CD4-positive, CD25-positive, alpha-beta regulatory T cell (primary cell): Measurements from ENCODE around the gene ATXN2. TPM values are rescaled to one million over a fixed set of nuclear protein-coding genes. Genes with fewer than 3 reads are reported as not detected.
"Not testable (repeated sequence)": the region's sequence is repeated elsewhere in the genome, so short reads cannot be mapped to it uniquely, and the experiment has no call there.

ENCODE experiments used
- ATAC-seq, 2 donors: fragments of 150-1000 bp; cut with Tn5 transposase; one replicate each; pipeline ENCODE4 v1.10.0; 2021; ENCODE audit warnings: low read depth in 2 of 2, moderate number of reproducible peaks in 2 of 2, moderate library complexity in 1 of 2
- DNase-seq, 3 donors: peaks; one replicate each; pipeline versions ENCODE4 v3.0.0 to v3.0.0-alpha.2; 2012 to 2022; ENCODE audit warnings: mixed read lengths in 1 of 3
- H3K27ac ChIP-seq: one replicate; pipeline ENCODE4 v1.7.0; 2013; ENCODE audit warnings: mild to moderate bottlenecking, low read length; ENCODE audit not compliant: insufficient read depth, poor library complexity, severe bottlenecking
- H3K27me3 ChIP-seq: one replicate; pipeline ENCODE4 v1.7.0; 2013; ENCODE audit warnings: low read length; ENCODE audit not compliant: control insufficient read depth, insufficient read depth
- H3K36me3 ChIP-seq: one replicate; pipeline ENCODE4 v1.7.0; 2013; ENCODE audit warnings: mild to moderate bottlenecking, low read length, moderate library complexity; ENCODE audit not compliant: control insufficient read depth, insufficient read depth
- H3K4me1 ChIP-seq: 2 replicates; pipeline ENCODE4 v1.7.0; 2013; ENCODE audit warnings: mild to moderate bottlenecking, low read length; ENCODE audit not compliant: insufficient read depth, control insufficient read depth, poor library complexity, severe bottlenecking
- H3K4me3 ChIP-seq: one replicate; pipeline ENCODE4 v1.7.0; 2013; ENCODE audit warnings: low read depth, mild to moderate bottlenecking, low read length, moderate library complexity
- H3K9me3 ChIP-seq, 2 experiments: 1 replicate in 1 of 2; 2 replicates in 1 of 2; pipeline ENCODE4 v1.7.0; 2013; ENCODE audit warnings: low read length in 2 of 2, mild to moderate bottlenecking in 1 of 2, moderate library complexity in 1 of 2; ENCODE audit not compliant: control insufficient read depth in 2 of 2
- H3K27ac Mint-ChIP-seq, 3 donors: one replicate each; pipeline ENCODE4 v1.8.0; 2020 to 2022; ENCODE audit warnings: mild to moderate bottlenecking in 3 of 3, mixed read lengths in 3 of 3, moderate library complexity in 2 of 3
- H3K27me3 Mint-ChIP-seq: one replicate; pipeline ENCODE4 v1.8.0; 2022; ENCODE audit warnings: mild to moderate bottlenecking, mixed read lengths
- H3K36me3 Mint-ChIP-seq: one replicate; pipeline ENCODE4 v1.8.0; 2020; ENCODE audit warnings: mixed read lengths
- H3K4me1 Mint-ChIP-seq, 4 donors: one replicate each; pipeline ENCODE4 v1.8.0; 2020 to 2022; ENCODE audit warnings: mixed read lengths in 4 of 4, mild to moderate bottlenecking in 1 of 4
- H3K4me3 Mint-ChIP-seq, 4 donors: one replicate each; pipeline ENCODE4 v1.8.0; 2020 to 2022; ENCODE audit warnings: mild to moderate bottlenecking in 4 of 4, mixed read lengths in 4 of 4, moderate library complexity in 3 of 4
- H3K9me3 Mint-ChIP-seq, 7 donors: one replicate each; pipeline ENCODE4 v1.8.0; 2020 to 2022; ENCODE audit warnings: mixed read lengths in 7 of 7, mild to moderate bottlenecking in 3 of 7, moderate library complexity in 2 of 7
- polyA plus RNA-seq, 4 donors: library from polyadenylated mRNA; unstranded; fragments of 300-500 nt; fragmentation: Illumina TruSeq; gene quantifications; one replicate each; pipeline ENCODE4 v1.2.3, GENCODE V29; 2021
- total RNA-seq: library from RNA; stranded (reverse); gene quantifications from one replicate; pipeline ENCODE4 v1.2.3, GENCODE V29; 2022

ATXN2 gene
- total and polyA plus RNA-seq, 5 donors from 2014 or later = 9.7 to 43.1 (median 14.8) TPM

- H3K27me3 Mint-ChIP-seq = no peaks in the 10 kb centered on the region
- Histone ChIP-seq H3K4me1 (no peaks in the 10 kb centered on the region), H3K36me3 (no peaks in the 10 kb centered on the region), H3K27me3 (no peaks in the 10 kb centered on the region), H3K27ac (no peak overlapping the region), H3K4me3 (no peak overlapping the region), H3K9me3 (no peaks in the 10 kb centered on the region)
- H3K4me3 Mint-ChIP-seq = no peak overlapping the region
- H3K27ac Mint-ChIP-seq = no peak overlapping the region
- H3K9me3 Mint-ChIP-seq = no peaks in the 10 kb centered on the region
- no peak for DNase-seq
- peaks cover 12% of the 10 kb centered on the region for H3K36me3 Mint-ChIP-seq
- H3K4me1 Mint-ChIP-seq = peaks cover 0 to 41% (median 14%) of the 10 kb centered on the region in 4 donors
- ATAC-seq = no peak
Measured at GRCh38 chr12:111585690-111586089, 13.4 kb downstream of the ATXN2 start.

- Histone ChIP-seq H3K4me1 (no peaks in the 10 kb centered on the region), H3K9me3 (no peaks in the 10 kb centered on the region), H3K27ac (no peak overlapping the region), H3K4me3 (no peak overlapping the region), H3K36me3 (no peaks in the 10 kb centered on the region), H3K27me3 (no peaks in the 10 kb centered on the region)
- Mint-ChIP-seq H3K4me1 (peaks cover 0 to 40% (median 14%) of the 10 kb centered on the region in 4 donors), H3K4me3 (no peak overlapping the region), H3K36me3 (peaks cover 12% of the 10 kb centered on the region), H3K9me3 (no peaks in the 10 kb centered on the region), H3K27ac (no peak overlapping the region), H3K27me3 (no peaks in the 10 kb centered on the region)
- DNase-seq (no peak), ATAC-seq (no peak)
Measured at GRCh38 chr12:111584959-111585358, 14.2 kb downstream of the ATXN2 start.

GRCh38 chr12:111583506-111583905, 15.6 kb downstream of the ATXN2 start:
- H3K27me3 Mint-ChIP-seq, DNase-seq, ATAC-seq, H3K27ac ChIP-seq, H3K4me3 ChIP-seq, H3K9me3 ChIP-seq, H3K36me3 ChIP-seq, H3K27ac Mint-ChIP-seq, H3K27me3 ChIP-seq, H3K4me1 ChIP-seq, H3K4me3 Mint-ChIP-seq, H3K9me3 Mint-ChIP-seq: not testable (repeated sequence)
- H3K4me1 Mint-ChIP-seq = peaks cover under 1 to 36% (median 15%) of the 10 kb centered on the region in 4 donors
- peaks cover 14% of the 10 kb centered on the region for H3K36me3 Mint-ChIP-seq

GRCh38 chr12:111582133-111582747, 16.9 kb downstream of the ATXN2 start:
- Mint-ChIP-seq H3K9me3 (no peaks in the 10 kb centered on the region), H3K27me3 (no peaks in the 10 kb centered on the region), H3K4me3 (no peak overlapping the region), H3K27ac (peak overlapping the region in 1 of 3 donors; percentile 33), H3K36me3 (peaks cover 19% of the 10 kb centered on the region), H3K4me1 (peaks cover 5 to 33% (median 19%) of the 10 kb centered on the region in 4 donors)
- ATAC-seq (no peak), DNase-seq (no peak)
- H3K4me1 ChIP-seq = no peaks in the 10 kb centered on the region
- no peaks in the 10 kb centered on the region for H3K9me3 ChIP-seq
- no peaks in the 10 kb centered on the region for H3K36me3 ChIP-seq
- H3K27ac ChIP-seq = no peak overlapping the region
- no peak overlapping the region for H3K4me3 ChIP-seq
- no peaks in the 10 kb centered on the region for H3K27me3 ChIP-seq

- no peak overlapping the region for H3K4me3 ChIP-seq
- Mint-ChIP-seq H3K27me3 (no peaks in the 10 kb centered on the region), H3K27ac (peak overlapping the region in 1 of 3 donors; percentile 33), H3K9me3 (no peaks in the 10 kb centered on the region), H3K4me1 (peaks cover 5 to 28% (median 17%) of the 10 kb centered on the region in 4 donors), H3K4me3 (peak overlapping the region in 1 of 4 donors; percentile 0), H3K36me3 (peaks cover 19% of the 10 kb centered on the region)
- H3K9me3 ChIP-seq = no peaks in the 10 kb centered on the region
- no peaks in the 10 kb centered on the region for H3K36me3 ChIP-seq
- DNase-seq (no peak), ATAC-seq (no peak)
- no peak overlapping the region for H3K27ac ChIP-seq
- H3K4me1 ChIP-seq = no peaks in the 10 kb centered on the region
- H3K27me3 ChIP-seq = no peaks in the 10 kb centered on the region
Measured at GRCh38 chr12:111581434-111582132, 17.5 kb downstream of the ATXN2 start.

GRCh38 chr12:111580737-111581136, 18.4 kb downstream of the ATXN2 start:
- Histone ChIP-seq H3K4me3 (no peak overlapping the region), H3K36me3 (no peaks in the 10 kb centered on the region), H3K9me3 (no peaks in the 10 kb centered on the region), H3K27ac (no peak overlapping the region), H3K4me1 (no peaks in the 10 kb centered on the region), H3K27me3 (no peaks in the 10 kb centered on the region)
- Mint-ChIP-seq H3K4me1 (peaks cover 5 to 27% (median 17%) of the 10 kb centered on the region in 4 donors), H3K27ac (no peak overlapping the region), H3K9me3 (no peaks in the 10 kb centered on the region), H3K27me3 (no peaks in the 10 kb centered on the region), H3K4me3 (no peak overlapping the region), H3K36me3 (peaks cover 19% of the 10 kb centered on the region)
- DNase-seq (no peak), ATAC-seq (no peak)

GRCh38 chr12:111580119-111580425, 19.0 kb downstream of the ATXN2 start:
- H3K4me3 ChIP-seq = no peak overlapping the region
- no peaks in the 10 kb centered on the region for H3K27me3 ChIP-seq
- H3K9me3 ChIP-seq = no peaks in the 10 kb centered on the region
- no peak overlapping the region for H3K27ac ChIP-seq
- H3K4me1 ChIP-seq = no peaks in the 10 kb centered on the region
- Mint-ChIP-seq H3K27ac (no peak overlapping the region), H3K27me3 (no peaks in the 10 kb centered on the region), H3K36me3 (peaks cover 19% of the 10 kb centered on the region), H3K9me3 (no peaks in the 10 kb centered on the region), H3K4me1 (peaks cover 5 to 29% (median 18%) of the 10 kb centered on the region in 4 donors), H3K4me3 (no peak overlapping the region)
- ATAC-seq (no peak), DNase-seq (no peak)
- H3K36me3 ChIP-seq = no peaks in the 10 kb centered on the region

GRCh38 chr12:111578971-111579340, 20.2 kb downstream of the ATXN2 start:
- peak overlapping the region in 1 of 3 donors; percentile 15 for H3K27ac Mint-ChIP-seq
- Histone ChIP-seq H3K4me1 (no peaks in the 10 kb centered on the region), H3K27ac (no peak overlapping the region), H3K36me3 (no peaks in the 10 kb centered on the region), H3K9me3 (no peaks in the 10 kb centered on the region), H3K27me3 (no peaks in the 10 kb centered on the region), H3K4me3 (no peak overlapping the region)
- ATAC-seq (no peak), DNase-seq (no peak)
- no peak overlapping the region for H3K4me3 Mint-ChIP-seq
- H3K36me3 Mint-ChIP-seq = peaks cover 16% of the 10 kb centered on the region
- H3K9me3 Mint-ChIP-seq = no peaks in the 10 kb centered on the region
- H3K4me1 Mint-ChIP-seq = peaks cover 5 to 24% (median 21%) of the 10 kb centered on the region in 4 donors
- no peaks in the 10 kb centered on the region for H3K27me3 Mint-ChIP-seq
